PC-3 (cell line): ENCODE results near the gene KSR2. TPM values are rescaled to one million over a fixed set of nuclear protein-coding genes. Genes with fewer than 3 reads are reported as not detected.

Experiments used
- ATAC-seq: fragments of 200-7000 bp; cut with Tn5 transposase; 2 replicates; pipeline ENCODE4 v1.9.1; 2020; ENCODE audit warnings: mild to moderate bottlenecking, moderate library complexity
- BruUV-seq: library from RNA; stranded (reverse); fragments of 400-500 nt; replicated peaks from 2 replicates; lab custom pipeline; 2021; lab: Mats Ljungman, UMichigan
- CTCF ChIA-PET: fragments of 300-600 bp; sonication (Branson Sonifier 250); formaldehyde crosslinking; loops from one replicate; lab custom pipeline; 2022; ENCODE audit warnings: antibody characterized with exemption; lab: Charles Lee
- POLR2A ChIA-PET: fragments of 300-600 bp; sonication (Branson Sonifier 250); formaldehyde crosslinking; loops from one replicate; lab custom pipeline; 2022; ENCODE audit warnings: antibody characterized with exemption; ENCODE audit not compliant: unreplicated experiment; lab: Charles Lee
- DNase-seq: peaks from one replicate; pipeline ENCODE4 v3.0.0-alpha.2; 2015
- H2AFZ ChIP-seq: fragments of 300-600 bp; sonication (generic); 2 replicates; pipeline ENCODE4 v1.6.0; 2016; ENCODE audit warnings: antibody characterized with exemption, low read length
- H3F3A ChIP-seq: fragments of 300-600 bp; sonication (generic); one replicate; pipeline ENCODE4 v1.6.0; 2017; ENCODE audit warnings: antibody characterized with exemption, low read length, control low read depth, mild to moderate bottlenecking; ENCODE audit not compliant: unreplicated experiment
- H3K27ac ChIP-seq: fragments of 300-600 bp; sonication (generic); 2 replicates; pipeline ENCODE4 v1.5.1; 2016; ENCODE audit warnings: mild to moderate bottlenecking, low read length
- H3K27me3 ChIP-seq: fragments of 300-600 bp; sonication (generic); 2 replicates; pipeline ENCODE4 v1.6.1; 2016; ENCODE audit warnings: low read length, mixed read lengths
- H3K36me3 ChIP-seq: fragments of 300-600 bp; sonication (generic); 2 replicates; pipeline ENCODE4 v1.6.1; 2016; ENCODE audit warnings: low read depth, mixed run types, low read length, mixed read lengths
- H3K4me1 ChIP-seq: fragments of 300-600 bp; sonication (generic); 2 replicates; pipeline ENCODE4 v1.5.1; 2016; ENCODE audit warnings: low read length; ENCODE audit not compliant: insufficient read depth
- H3K4me2 ChIP-seq: fragments of 300-600 bp; sonication (generic); 2 replicates; pipeline ENCODE4 v1.6.0; 2016; ENCODE audit warnings: low read length
- H3K4me3 ChIP-seq: fragments of 300-600 bp; sonication (generic); 2 replicates; pipeline ENCODE4 v1.5.1; 2016; ENCODE audit warnings: mild to moderate bottlenecking, low read length, mixed read lengths
- H3K79me2 ChIP-seq: fragments of 300-600 bp; sonication (generic); 2 replicates; pipeline ENCODE4 v1.6.1; 2017; ENCODE audit warnings: low read length, mixed read lengths
- H3K9ac ChIP-seq: fragments of 300-600 bp; sonication (generic); 2 replicates; pipeline ENCODE4 v1.6.0; 2016; ENCODE audit warnings: mild to moderate bottlenecking, low read length
- H3K9me2 ChIP-seq: fragments of 300-600 bp; sonication (generic); replicated peaks from 2 replicates; pipeline ENCODE4 v1.6.1; 2016; ENCODE audit warnings: mixed run types, low read length, mixed read lengths
- H3K9me3 ChIP-seq: fragments of 300-600 bp; sonication (generic); 2 replicates; pipeline ENCODE4 v1.6.1; 2016; ENCODE audit warnings: low read length, mixed read lengths
- H4K20me1 ChIP-seq: fragments of 300-600 bp; sonication (generic); 2 replicates; pipeline ENCODE4 v1.6.1; 2016; ENCODE audit warnings: low read length, mixed read lengths
- EZH2 ChIP-seq: fragments of 300-600 bp; sonication (generic); IDR thresholded peaks from one replicate; pipeline ENCODE4 v1.6.1; 2017; ENCODE audit warnings: antibody characterized with exemption, mild to moderate bottlenecking, low read length; ENCODE audit not compliant: unreplicated experiment
- EZH2phosphoT487 ChIP-seq: fragments of 300-600 bp; sonication (generic); IDR thresholded peaks from 2 replicates; pipeline ENCODE4 v1.6.1; 2018; ENCODE audit warnings: mild to moderate bottlenecking, antibody characterized with exemption, low read length, borderline replicate concordance
- intact Hi-C: fragments of 100-400 bp; cut with micrococcal nuclease; formaldehyde crosslinking; loops from 2 replicates; pipeline ENCODE4 v1.9.0; 2023
- total RNA-seq: library from RNA; depleted of rRNA; stranded (reverse); fragments of >200 nt; gene quantifications from 2 replicates; pipeline ENCODE4 v1.2.3, GENCODE V29; 2014
- TF ChIP-seq, protein P1 (sequence below): fragments of 300-600 bp; sonication (generic); conservative IDR thresholded peaks from 2 replicates; pipeline ENCODE4 v1.5.1; 2017; ENCODE audit warnings: antibody characterized with exemption, low read depth, mild to moderate bottlenecking, low read length

Gene KSR2
- total RNA-seq, 1 experiment from 2014 or later = 0.80 TPM

DNA sequence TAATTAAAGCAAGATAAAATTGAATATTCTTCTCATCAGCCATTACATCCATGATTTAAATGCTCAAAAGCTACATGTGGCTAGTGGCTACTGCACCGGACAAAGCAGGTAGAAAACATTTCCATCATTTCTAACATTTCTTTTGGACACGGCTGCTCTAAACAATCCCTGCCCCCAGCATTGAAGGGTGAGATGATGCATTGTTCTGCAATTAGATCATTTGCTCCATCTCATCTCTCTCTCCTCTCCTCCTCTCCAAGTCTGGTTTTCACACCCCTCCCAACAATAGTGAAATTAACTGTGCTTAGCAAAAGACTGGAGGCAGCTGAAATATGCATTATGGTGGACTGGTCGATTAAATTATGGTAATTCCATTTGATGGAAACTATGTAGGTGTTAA, 288.5 kb downstream of the KSR2 start:
- intact Hi-C loops = loop anchor here (5.0 to 10.0 kb wide), 2 partner anchors 58 to 374 kb away; no protein-coding TSS in a partner anchor
- peak; percentile 12 for ATAC-seq
- no peaks in the 10 kb centered on the region for H4K20me1 ChIP-seq
- H3K9me2 ChIP-seq = no peaks in the 10 kb centered on the region
- H3K4me3 ChIP-seq = no peak overlapping the region; the same call in 1 of the 2 replicates
- TF ChIP-seq, protein P1, sequence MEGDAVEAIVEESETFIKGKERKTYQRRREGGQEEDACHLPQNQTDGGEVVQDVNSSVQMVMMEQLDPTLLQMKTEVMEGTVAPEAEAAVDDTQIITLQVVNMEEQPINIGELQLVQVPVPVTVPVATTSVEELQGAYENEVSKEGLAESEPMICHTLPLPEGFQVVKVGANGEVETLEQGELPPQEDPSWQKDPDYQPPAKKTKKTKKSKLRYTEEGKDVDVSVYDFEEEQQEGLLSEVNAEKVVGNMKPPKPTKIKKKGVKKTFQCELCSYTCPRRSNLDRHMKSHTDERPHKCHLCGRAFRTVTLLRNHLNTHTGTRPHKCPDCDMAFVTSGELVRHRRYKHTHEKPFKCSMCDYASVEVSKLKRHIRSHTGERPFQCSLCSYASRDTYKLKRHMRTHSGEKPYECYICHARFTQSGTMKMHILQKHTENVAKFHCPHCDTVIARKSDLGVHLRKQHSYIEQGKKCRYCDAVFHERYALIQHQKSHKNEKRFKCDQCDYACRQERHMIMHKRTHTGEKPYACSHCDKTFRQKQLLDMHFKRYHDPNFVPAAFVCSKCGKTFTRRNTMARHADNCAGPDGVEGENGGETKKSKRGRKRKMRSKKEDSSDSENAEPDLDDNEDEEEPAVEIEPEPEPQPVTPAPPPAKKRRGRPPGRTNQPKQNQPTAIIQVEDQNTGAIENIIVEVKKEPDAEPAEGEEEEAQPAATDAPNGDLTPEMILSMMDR = no peak
- no peak for TF ChIP-seq EZH2
- TF ChIP-seq EZH2phosphoT487 = no peak
- peaks cover 33% of the 10 kb centered on the region for H3K4me1 ChIP-seq
- CTCF ChIA-PET = interaction anchor here (1.2 kb wide), 1 partner anchor 92 kb away, joined by 4 read pairs; no protein-coding TSS in a partner anchor
- no peaks in the 10 kb centered on the region for H3K9me3 ChIP-seq
- H3K36me3 ChIP-seq = no peaks in the 10 kb centered on the region
- POLR2A ChIA-PET = no interaction called here
- BruUV-seq = no TSS peak
- peak overlapping the region; percentile 67 for H3K27ac ChIP-seq
- H3F3A ChIP-seq = peaks cover under 1% of the 10 kb centered on the region
- peak; percentile 43 for DNase-seq
- no peaks in the 10 kb centered on the region for H3K79me2 ChIP-seq
- peak overlapping the region; percentile 64 for H3K4me2 ChIP-seq
- peak overlapping the region; percentile 12; the same call in 1 of the 2 replicates for H3K9ac ChIP-seq
- no peaks in the 10 kb centered on the region for H3K27me3 ChIP-seq
- H2AFZ ChIP-seq = no peak overlapping the region

DNA sequence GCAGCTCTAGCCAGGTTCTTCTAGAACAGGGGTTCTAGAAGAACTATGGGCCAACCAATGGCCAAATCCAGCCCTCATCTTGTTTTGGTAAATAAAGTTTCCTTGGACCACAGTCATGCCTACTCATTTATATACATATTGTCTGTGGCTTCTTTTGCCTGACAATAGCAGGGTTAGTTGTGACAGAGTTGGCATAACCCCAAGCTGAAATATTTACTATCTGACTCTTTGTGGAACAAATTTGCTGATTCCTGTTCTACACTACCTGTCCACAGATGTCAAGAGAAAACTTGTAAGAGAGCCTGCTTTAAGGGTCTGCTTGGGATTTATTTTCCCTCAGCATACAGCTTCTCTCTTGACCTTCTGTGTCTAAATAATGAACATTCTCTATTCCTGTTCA, 289.0 kb downstream of the KSR2 start:
- intact Hi-C loops = loop anchor here (5.0 to 10.0 kb wide), 2 partner anchors 57 to 375 kb away; no protein-coding TSS in a partner anchor
- Histone ChIP-seq H3K79me2 (no peaks in the 10 kb centered on the region), H4K20me1 (no peaks in the 10 kb centered on the region), H3K9ac (peak overlapping the region; percentile 12; the same call in 1 of the 2 replicates), H3K4me1 (peaks cover 30% of the 10 kb centered on the region), H3K27ac (peak overlapping the region; percentile 67), H3K27me3 (no peaks in the 10 kb centered on the region), H2AFZ (no peak overlapping the region), H3K9me3 (no peaks in the 10 kb centered on the region), H3K9me2 (no peaks in the 10 kb centered on the region), H3F3A (no peaks in the 10 kb centered on the region), H3K36me3 (no peaks in the 10 kb centered on the region), H3K4me2 (peak overlapping the region; percentile 64), H3K4me3 (no peak overlapping the region; the same call in 1 of the 2 replicates)
- ATAC-seq (peak; percentile 82), DNase-seq (peak; percentile 96)
- BruUV-seq = no TSS peak
- POLR2A ChIA-PET = no interaction called here
- CTCF ChIA-PET = no interaction called here
- no peak for TF ChIP-seq EZH2
- TF ChIP-seq, protein P1 = no peak
- no peak for TF ChIP-seq EZH2phosphoT487

DNA sequence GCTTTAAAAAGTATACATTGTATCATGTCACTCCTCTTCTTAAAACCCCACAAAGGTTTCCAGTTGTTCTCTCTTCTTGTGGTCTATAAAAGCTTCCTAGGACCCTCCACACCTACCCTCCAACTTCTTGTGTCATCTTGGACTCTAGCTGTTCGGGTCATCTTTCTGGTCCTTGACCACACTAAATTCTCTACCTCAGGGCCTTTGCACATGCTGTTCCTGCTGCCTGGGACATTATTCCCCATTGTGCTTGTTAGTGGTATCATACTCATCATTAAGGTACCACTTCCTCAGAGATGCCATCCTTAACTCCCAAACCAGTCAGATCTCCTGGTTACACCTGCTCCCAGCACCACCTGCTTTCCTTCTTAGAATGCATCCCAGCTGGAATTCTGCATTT, 294.0 kb downstream of the KSR2 start:
- Histone ChIP-seq H3K79me2 (no peaks in the 10 kb centered on the region), H3K9ac (no peak overlapping the region), H3K36me3 (no peaks in the 10 kb centered on the region), H3K9me3 (no peaks in the 10 kb centered on the region), H3F3A (no peaks in the 10 kb centered on the region), H2AFZ (no peak overlapping the region), H3K9me2 (no peaks in the 10 kb centered on the region), H3K27me3 (no peaks in the 10 kb centered on the region), H3K27ac (no peak overlapping the region), H3K4me3 (no peak overlapping the region), H3K4me1 (peaks cover 22% of the 10 kb centered on the region), H4K20me1 (no peaks in the 10 kb centered on the region), H3K4me2 (no peak overlapping the region)
- POLR2A ChIA-PET = no interaction called here
- TF ChIP-seq EZH2phosphoT487 (no peak), EZH2 (no peak)
- TF ChIP-seq, protein P1 = no peak
- no peak for DNase-seq
- CTCF ChIA-PET = interaction anchor here (0.5 to 1.0 kb wide), 2 partner anchors 10 to 91 kb away, joined by 3 to 5 read pairs; no protein-coding TSS in a partner anchor
- intact Hi-C loops = no loop called here
- no peak for ATAC-seq
- BruUV-seq = no TSS peak
